Cardiac muscle cell (in vitro differentiated cells and primary cell): ENCODE results near the gene RDH12. TPM values are rescaled to one million over a fixed set of nuclear protein-coding genes. Genes with fewer than 3 reads are reported as not detected.

Source experiments
- DNase-seq, 2 donors: peaks; one replicate each; pipeline versions ENCODE4 v3.0.0 to v3.0.0-alpha.2; 2010 to 2017; ENCODE audit warnings: low read depth in 1 of 2, low spot score in 1 of 2
- H3K27ac ChIP-seq: fragments of 200-600 bp; sonication (generic); 2 replicates; pipeline ENCODE4 v1.5.1; 2016
- H3K27me3 ChIP-seq: fragments of 200-600 bp; sonication (generic); 2 replicates; pipeline ENCODE4 v1.6.0; 2016; ENCODE audit warnings: control low read depth
- H3K36me3 ChIP-seq: fragments of 200-600 bp; sonication (generic); 2 replicates; pipeline ENCODE4 v1.5.1; 2016; ENCODE audit warnings: control low read depth
- H3K4me1 ChIP-seq: fragments of 200-600 bp; sonication (generic); 2 replicates; pipeline ENCODE4 v1.8.1; 2017; ENCODE audit warnings: low read depth, mild to moderate bottlenecking, mixed run types
- H3K4me3 ChIP-seq: fragments of 200-600 bp; sonication (generic); 2 replicates; pipeline ENCODE4 v1.5.1; 2016; ENCODE audit warnings: mild to moderate bottlenecking
- H3K9me3 ChIP-seq: fragments of 200-600 bp; sonication (generic); 2 replicates; pipeline ENCODE4 v1.5.1; 2017; ENCODE audit warnings: low read depth, mild to moderate bottlenecking, control low read depth
- polyA plus RNA-seq: library from polyadenylated mRNA; unstranded; fragments of >200 nt; fragmentation: Nextera tagmentation; extraction: Ambion mirVana; gene quantifications from 2 replicates; pipeline ENCODE4 v1.2.1, GENCODE V29; 2016
- total RNA-seq: library from RNA; depleted of rRNA; stranded (reverse); fragments of >200 nt; gene quantifications from 2 replicates; pipeline ENCODE4 v1.2.3, GENCODE V29; 2016
- TF ChIP-seq, protein P1 (sequence below): IDR thresholded peaks from 2 replicates; pipeline ENCODE4 v1.5.1; 2012; ENCODE audit warnings: low read depth, mild to moderate bottlenecking, low read length

RDH12 gene
- total and polyA plus RNA-seq, 2 experiments from 2014 or later = 0.48 to 1.7 TPM

DNA sequence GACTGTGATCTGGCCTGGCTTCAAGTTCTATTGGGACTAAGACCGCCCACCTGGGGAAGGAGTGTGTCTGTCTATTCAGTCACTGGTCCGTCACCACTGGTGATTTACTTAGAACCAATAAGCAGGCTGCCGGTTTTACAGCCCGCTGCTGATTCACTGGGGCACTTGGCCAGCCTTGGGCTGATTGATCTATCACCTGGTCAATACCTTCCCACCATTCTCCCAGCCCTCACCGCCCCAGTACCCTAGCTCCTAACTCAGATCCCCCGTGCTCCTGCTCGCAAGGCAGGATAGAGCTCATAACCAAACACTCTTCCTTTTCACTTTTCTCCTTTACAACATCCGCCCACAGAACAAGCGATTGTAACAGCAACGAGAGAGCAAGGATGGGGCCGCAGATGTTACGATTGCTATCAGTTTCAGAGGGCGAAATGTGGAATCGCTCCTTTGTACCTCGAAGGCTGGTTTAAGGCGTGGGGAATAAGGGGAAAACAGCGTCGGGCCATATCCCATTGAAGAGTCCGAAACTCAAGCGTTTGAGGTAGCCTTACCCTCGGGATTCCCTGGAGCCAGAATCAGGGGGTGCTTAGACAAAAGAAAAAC lies 6.8 kb upstream of the RDH12 start:
- TF ChIP-seq, protein P1, sequence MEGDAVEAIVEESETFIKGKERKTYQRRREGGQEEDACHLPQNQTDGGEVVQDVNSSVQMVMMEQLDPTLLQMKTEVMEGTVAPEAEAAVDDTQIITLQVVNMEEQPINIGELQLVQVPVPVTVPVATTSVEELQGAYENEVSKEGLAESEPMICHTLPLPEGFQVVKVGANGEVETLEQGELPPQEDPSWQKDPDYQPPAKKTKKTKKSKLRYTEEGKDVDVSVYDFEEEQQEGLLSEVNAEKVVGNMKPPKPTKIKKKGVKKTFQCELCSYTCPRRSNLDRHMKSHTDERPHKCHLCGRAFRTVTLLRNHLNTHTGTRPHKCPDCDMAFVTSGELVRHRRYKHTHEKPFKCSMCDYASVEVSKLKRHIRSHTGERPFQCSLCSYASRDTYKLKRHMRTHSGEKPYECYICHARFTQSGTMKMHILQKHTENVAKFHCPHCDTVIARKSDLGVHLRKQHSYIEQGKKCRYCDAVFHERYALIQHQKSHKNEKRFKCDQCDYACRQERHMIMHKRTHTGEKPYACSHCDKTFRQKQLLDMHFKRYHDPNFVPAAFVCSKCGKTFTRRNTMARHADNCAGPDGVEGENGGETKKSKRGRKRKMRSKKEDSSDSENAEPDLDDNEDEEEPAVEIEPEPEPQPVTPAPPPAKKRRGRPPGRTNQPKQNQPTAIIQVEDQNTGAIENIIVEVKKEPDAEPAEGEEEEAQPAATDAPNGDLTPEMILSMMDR = no peak
- peak overlapping the region; percentile 88 for H3K4me3 ChIP-seq
- no peaks in the 10 kb centered on the region for H3K9me3 ChIP-seq
- H3K4me1 ChIP-seq = peaks cover 7% of the 10 kb centered on the region
- peak; percentile 87 to 93 for DNase-seq
- peaks cover 4% of the 10 kb centered on the region for H3K27me3 ChIP-seq
- peaks cover 20% of the 10 kb centered on the region for H3K36me3 ChIP-seq
- peak overlapping the region; percentile 89 for H3K27ac ChIP-seq

DNA sequence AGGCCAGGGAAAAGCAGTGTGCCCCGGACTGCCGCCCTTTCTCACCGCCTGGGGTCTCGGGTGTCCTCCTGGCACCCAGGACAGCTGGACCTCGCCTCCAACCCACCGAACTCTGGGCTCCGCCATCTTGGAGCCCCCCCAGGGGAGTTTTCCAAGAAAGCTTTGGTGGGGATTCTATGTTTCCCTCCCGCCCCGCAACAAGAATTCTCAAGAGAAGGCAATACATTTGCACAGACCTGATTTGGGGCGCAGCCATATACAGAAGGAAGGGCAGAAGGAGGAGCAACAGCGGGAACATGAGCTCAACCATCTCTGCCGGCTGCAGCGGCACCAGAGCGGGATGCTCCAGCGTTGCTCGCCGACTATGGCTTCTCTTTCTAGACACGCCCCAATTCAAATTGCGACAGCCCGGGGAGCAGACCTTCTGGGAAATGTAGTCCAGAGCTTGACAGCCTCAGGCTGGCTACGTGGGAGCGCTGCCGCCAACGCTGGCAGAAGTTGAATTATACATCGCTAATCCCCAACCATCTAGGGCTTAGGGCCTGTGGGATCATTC lies 6.2 kb upstream of the RDH12 start, which contains the start of gene RDH11:
TSS of gene RDH11 (minus strand) at position 371 of the 556 bp plus-strand sequence. CDS start at position 310, 61 bp downstream.
- H3K27ac ChIP-seq = peak within 1 kb of the TSS; percentile 89

DNA sequence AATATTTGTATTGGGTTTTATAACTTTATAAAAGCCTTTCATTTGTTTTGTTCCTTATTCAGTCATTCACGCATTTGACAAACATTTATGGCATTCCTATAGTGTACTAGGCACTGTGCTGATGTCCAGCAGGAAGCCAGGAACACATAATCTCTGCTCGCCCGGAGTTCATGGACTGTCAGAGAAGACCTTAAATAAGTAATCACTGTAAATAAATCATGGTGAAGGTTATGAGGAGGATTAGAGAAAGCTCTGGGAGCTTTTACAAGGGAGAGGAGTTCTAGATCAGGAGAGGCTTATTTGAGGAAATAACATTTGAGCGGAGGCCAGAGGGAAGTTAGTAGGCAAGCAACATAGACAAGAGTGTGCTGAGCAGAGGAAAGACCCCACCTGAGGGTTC lies 4.7 kb upstream of the RDH12 start:
- TF ChIP-seq, protein P1 = no peak
- peaks cover 4% of the 10 kb centered on the region for H3K27me3 ChIP-seq
- no peak overlapping the region for H3K27ac ChIP-seq
- H3K9me3 ChIP-seq = no peaks in the 10 kb centered on the region
- H3K36me3 ChIP-seq = peaks cover 6% of the 10 kb centered on the region
- DNase-seq = no peak
- H3K4me1 ChIP-seq = peaks cover 7% of the 10 kb centered on the region
- no peak overlapping the region for H3K4me3 ChIP-seq

More for the DNA sequence above, 6.2 kb upstream of the RDH12 start, which contains the start of gene RDH11:
- peaks cover 4% of the 10 kb centered on the region for H3K27me3 ChIP-seq
- H3K4me1 ChIP-seq = peaks cover 7% of the 10 kb centered on the region
- H3K4me3 ChIP-seq = peak within 1 kb of the TSS; percentile 88
- peak; percentile 94 for DNase-seq
- peaks cover 14% of the 10 kb centered on the region for H3K36me3 ChIP-seq
- TF ChIP-seq, protein P1 = no peak
- H3K9me3 ChIP-seq = no peaks in the 10 kb centered on the region

DNA sequence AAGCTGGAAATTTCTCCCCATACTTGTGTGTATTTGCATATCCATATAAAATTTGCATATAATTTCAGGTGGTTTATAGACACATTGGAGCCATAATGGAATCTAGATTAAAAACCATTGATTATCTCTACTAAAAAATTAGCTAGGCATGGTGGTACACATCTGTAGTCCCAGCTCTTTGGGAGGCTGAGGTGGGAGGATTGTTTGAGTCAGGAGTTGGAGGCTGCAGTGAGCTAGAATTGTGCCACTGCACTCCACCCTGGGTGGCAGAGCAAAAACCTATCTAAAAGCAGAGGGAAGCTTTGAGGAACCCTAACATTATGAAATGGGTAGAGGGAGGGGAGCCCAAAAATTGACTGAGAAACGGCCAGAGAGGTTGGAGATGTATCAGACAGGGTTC lies 3.5 kb upstream of the RDH12 start:
- H3K4me3 ChIP-seq = no peak overlapping the region
- peaks cover 4% of the 10 kb centered on the region for H3K27me3 ChIP-seq
- H3K4me1 ChIP-seq = peaks cover 7% of the 10 kb centered on the region
- H3K36me3 ChIP-seq = no peaks in the 10 kb centered on the region
- TF ChIP-seq, protein P1 = no peak
- H3K27ac ChIP-seq = no peak overlapping the region
- no peaks in the 10 kb centered on the region for H3K9me3 ChIP-seq
- no peak for DNase-seq

DNA sequence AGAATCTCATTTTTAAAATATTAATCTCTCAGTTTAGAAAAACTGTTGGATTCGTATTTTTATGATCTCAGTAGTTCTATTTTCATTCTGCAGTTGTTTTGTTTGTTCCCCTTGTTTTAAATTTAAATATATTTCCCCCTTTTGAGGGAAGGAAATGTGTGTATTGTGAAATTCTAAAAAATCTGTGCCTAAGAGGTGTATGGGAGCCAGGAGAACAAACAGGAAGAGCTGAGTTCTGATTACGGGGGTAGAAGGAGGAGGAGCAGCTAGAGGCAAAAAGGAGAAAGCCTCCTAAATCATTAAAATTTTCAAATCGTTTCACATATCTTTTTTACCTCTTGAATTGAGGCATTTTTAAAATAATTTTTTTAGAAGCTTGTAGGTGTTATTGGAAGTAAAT lies 2.3 kb downstream of the RDH12 start:
- no peaks in the 10 kb centered on the region for H3K9me3 ChIP-seq
- no peaks in the 10 kb centered on the region for H3K4me1 ChIP-seq
- no peak overlapping the region for H3K27ac ChIP-seq
- no peaks in the 10 kb centered on the region for H3K27me3 ChIP-seq
- H3K4me3 ChIP-seq = no peak overlapping the region
- no peak for DNase-seq
- TF ChIP-seq, protein P1 = no peak
- H3K36me3 ChIP-seq = no peaks in the 10 kb centered on the region
